ENCODE measurements around the gene ITGA7. TPM values are rescaled to one million over a fixed set of nuclear protein-coding genes. Genes with fewer than 3 reads are reported as not detected.

Gene ITGA7
- 54.5 TPM for total RNA-seq

DNA sequence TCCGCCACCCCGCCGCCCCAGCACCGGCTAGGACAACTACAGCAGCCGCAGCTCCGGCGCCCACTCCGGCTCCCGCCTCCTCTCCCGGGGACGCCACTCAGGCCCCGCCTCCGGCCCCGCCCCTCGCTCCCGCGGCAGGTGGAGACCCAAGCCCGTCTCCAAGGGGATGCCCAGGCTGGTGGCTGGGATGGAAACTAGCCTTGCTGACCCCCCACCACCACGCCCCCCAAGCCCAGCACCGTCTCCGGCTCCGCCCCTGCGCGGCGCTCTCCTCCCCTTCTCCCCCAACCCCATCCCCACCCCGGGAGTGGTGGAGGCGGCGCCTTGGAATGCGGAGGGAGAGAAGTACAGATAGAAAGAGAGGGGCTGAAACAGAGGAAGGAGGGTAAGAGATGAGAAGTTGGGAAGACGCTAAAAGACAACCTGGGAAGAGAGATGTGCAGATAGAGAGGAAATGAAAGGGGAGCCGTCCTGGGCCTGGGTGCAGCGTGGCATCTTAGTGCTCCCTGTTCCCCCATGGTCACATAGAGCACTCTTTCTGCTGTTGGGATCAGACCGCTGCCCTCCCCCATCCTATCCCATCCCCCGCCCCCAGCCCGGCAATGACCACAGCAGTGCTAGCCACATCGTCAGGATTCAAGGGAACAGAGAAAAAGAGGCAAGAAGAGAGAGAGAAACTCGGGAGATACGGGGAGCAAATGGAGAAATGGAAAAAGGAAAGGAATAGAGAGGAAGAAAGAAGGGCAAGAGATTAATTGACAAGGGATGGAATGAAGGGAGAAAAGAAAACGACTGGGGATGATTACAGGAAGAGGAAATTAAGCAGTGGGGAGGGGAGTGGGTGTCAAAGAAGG lies at the start of gene ITGA7:
Gene ITGA7, minus strand, starts transcription at position 64 of the 854 bp plus-strand sequence. CDS start 222 bp downstream, outside the sequence.

GRCh38 chr12:55742719-55743405 lies 35.2 kb upstream of the ITGA7 start, which contains the start of gene GDF11:
Gene GDF11 (plus strand): TSS chr12:55743122. CDS start chr12:55743317, 195 bp downstream.

DNA sequence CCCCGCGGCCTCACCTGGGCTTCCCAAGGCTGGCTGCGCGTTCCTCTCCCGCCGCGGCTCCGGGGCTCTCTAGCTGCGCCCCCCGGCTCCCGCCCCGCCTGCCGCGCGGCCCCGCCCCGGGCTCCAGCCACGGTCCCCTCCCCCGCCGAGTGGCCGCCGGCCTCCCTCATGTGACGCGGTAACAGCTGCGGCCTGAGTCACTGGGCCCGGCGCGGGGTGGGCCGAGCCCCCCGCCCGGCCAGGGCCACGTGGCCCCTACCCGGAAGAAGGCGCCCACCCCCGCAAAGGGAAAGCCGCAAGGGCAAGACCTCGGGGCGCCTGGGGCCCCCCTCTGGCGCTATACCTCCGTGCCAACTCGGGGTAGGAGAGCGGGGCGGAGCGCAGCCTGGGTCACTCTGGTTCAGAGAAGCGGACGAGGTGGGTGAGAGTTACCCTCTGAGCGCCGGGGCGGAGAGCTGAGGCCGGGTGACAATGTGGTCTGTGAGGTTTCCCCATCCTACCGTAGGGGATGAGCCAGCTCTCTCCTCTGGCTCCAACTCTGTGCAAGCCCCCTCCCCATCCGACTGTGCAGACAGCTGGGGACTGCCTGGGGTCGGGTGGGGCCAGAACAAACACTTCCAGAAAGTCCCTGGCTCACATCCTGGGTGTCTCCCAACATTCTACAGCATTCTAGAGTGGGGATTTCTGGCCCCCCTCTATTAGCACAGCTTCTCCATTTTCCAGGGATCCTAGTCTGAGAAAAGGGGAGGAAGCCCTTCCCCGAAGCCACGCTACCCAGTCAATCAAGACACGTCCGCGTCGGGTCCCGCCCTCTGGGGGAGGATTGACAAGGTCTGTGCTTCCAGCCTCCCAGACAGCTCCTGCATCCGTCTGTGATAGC lies 21.5 kb upstream of the ITGA7 start, which contains the start of gene CD63:
Gene CD63, minus strand, starts transcription at position 71 of the 880 bp plus-strand sequence. CDS start 668 bp downstream, outside the sequence.

GRCh38 chr12:55720071-55720564 lies 12.4 kb upstream of the ITGA7 start, which contains the start of gene RDH5:
Gene RDH5 (plus strand): TSS chr12:55720393. CDS start chr12:55721185, 792 bp downstream.

GRCh38 chr12:55715833-55716581 lies 8.3 kb upstream of the ITGA7 start, which contains the start of gene BLOC1S1:
Gene BLOC1S1 (plus strand): TSS chr12:55716046. CDS start chr12:55716052, 6 bp downstream.

DNA sequence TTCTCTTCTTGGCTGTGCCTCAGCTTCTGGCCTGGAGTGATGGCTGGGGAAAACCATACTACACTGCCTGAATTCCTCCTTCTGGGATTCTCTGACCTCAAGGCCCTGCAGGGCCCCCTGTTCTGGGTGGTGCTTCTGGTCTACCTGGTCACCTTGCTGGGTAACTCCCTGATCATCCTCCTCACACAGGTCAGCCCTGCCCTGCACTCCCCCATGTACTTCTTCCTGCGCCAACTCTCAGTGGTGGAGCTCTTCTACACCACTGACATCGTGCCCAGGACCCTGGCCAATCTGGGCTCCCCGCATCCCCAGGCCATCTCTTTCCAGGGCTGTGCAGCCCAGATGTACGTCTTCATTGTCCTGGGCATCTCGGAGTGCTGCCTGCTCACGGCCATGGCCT lies 70.9 kb downstream of the ITGA7 start, which contains the start of gene OR10P1:
Gene OR10P1, plus strand, starts transcription at position 40 of the 400 bp plus-strand sequence. Its CDS starts 0 bp downstream, at position 40.

Other genes with a start within 250 kb of the ITGA7 start
- gene OR6C70, start 237.8 kb downstream of the ITGA7 start, total RNA-seq: not detected
- gene OR6C68, start 215.5 kb downstream of the ITGA7 start, total RNA-seq: not detected
- not detected for gene OR6C4, start 158.3 kb downstream of the ITGA7 start, total RNA-seq
- gene OR2AP1, start 135.4 kb downstream of the ITGA7 start, total RNA-seq: not detected
- gene OR10P1, start 71.0 kb downstream of the ITGA7 start, total RNA-seq: not detected
- 95.7 TPM for gene BLOC1S1, start 8.1 kb upstream of the ITGA7 start, total RNA-seq
- gene RDH5, start 12.5 kb upstream of the ITGA7 start, total RNA-seq: 48.5 TPM
- gene CD63, start 21.1 kb upstream of the ITGA7 start, total RNA-seq: 307 TPM
- 22.3 TPM for gene GDF11, start 35.2 kb upstream of the ITGA7 start, total RNA-seq
- gene SARNP, start 109.8 kb upstream of the ITGA7 start, total RNA-seq: 65.7 TPM
- 7.5 TPM for gene ORMDL2, start 110.1 kb upstream of the ITGA7 start, total RNA-seq
- gene DNAJC14, start 121.7 kb upstream of the ITGA7 start, total RNA-seq: 45.7 TPM
- gene MMP19, start 135.0 kb upstream of the ITGA7 start, total RNA-seq: 2.3 TPM
- gene PYM1, start 220.0 kb upstream of the ITGA7 start, total RNA-seq: 20.8 TPM
- gene DGKA, start 223.3 kb upstream of the ITGA7 start, total RNA-seq: 35.2 TPM

Data from camera-type eye (tissue), 1 donor.